Measurements from ENCODE around the gene APRT.

- no peak for TF ChIP-seq EGR1 (IDR thresholded peaks at IDR 0.05)
- TF ChIP-seq NFIC (IDR thresholded peaks at IDR 0.05): no peak
- no peak for TF ChIP-seq USF1 (IDR thresholded peaks at IDR 0.05)
These were observed 4.5 kb downstream of the APRT start for GRCh38 chr16:88807142-88807625.

Measured in Ishikawa (cell line).